GM04503 (cell line): ENCODE results near the gene SNX18.
"Not testable (repeated sequence)": the region's sequence is repeated elsewhere in the genome, so short reads cannot be mapped to it uniquely, and the experiment has no call there.

ENCODE experiments used
- DNase-seq: peaks from one replicate; pipeline ENCODE4 v3.0.0-alpha.2; 2012; ENCODE audit warnings: low read depth

SNX18 gene

GRCh38 chr5:54517512-54518145 lies at the start of gene SNX18:
Gene SNX18 (plus strand): TSS chr5:54517759. CDS start chr5:54517953, 194 bp downstream.
- DNase-seq, result peak; percentile 47

- DNase-seq, result no peak
Observed at GRCh38 chr5:54469622-54470021, 47.9 kb upstream of the SNX18 start.

- peak; percentile 54 for DNase-seq
Observed at GRCh38 chr5:54470128-54470527, 47.4 kb upstream of the SNX18 start.

- peak; percentile 65 for DNase-seq
Observed at GRCh38 chr5:54470677-54471076, 46.9 kb upstream of the SNX18 start.

GRCh38 chr5:54471398-54471797 lies 46.2 kb upstream of the SNX18 start:
- DNase-seq, result no peak

- DNase-seq, result no peak
Observed at GRCh38 chr5:54476682-54477081, 40.9 kb upstream of the SNX18 start.

GRCh38 chr5:54477941-54478478 lies 39.5 kb upstream of the SNX18 start:
- no peak for DNase-seq

- no peak for DNase-seq
Observed at GRCh38 chr5:54480296-54480695, 37.3 kb upstream of the SNX18 start.

- no peak for DNase-seq
Observed at GRCh38 chr5:54484219-54484894, 33.2 kb upstream of the SNX18 start.

GRCh38 chr5:54485659-54486058 lies 31.9 kb upstream of the SNX18 start:
- not testable (repeated sequence) for DNase-seq

- not testable (repeated sequence) for DNase-seq
Observed at GRCh38 chr5:54489648-54489979, 27.9 kb upstream of the SNX18 start.

- DNase-seq, result no peak
Observed at GRCh38 chr5:54491326-54491725, 26.2 kb upstream of the SNX18 start.

- DNase-seq, result no peak
Observed at GRCh38 chr5:54492178-54492577, 25.4 kb upstream of the SNX18 start.

- DNase-seq, result no peak
Observed at GRCh38 chr5:54495027-54495426, 22.5 kb upstream of the SNX18 start.

GRCh38 chr5:54514291-54514690 lies 3.3 kb upstream of the SNX18 start:
- DNase-seq, result no peak

GRCh38 chr5:54514841-54515432 lies 2.6 kb upstream of the SNX18 start:
- peak; percentile 69 for DNase-seq

- DNase-seq, result no peak
Observed at GRCh38 chr5:54515634-54516033, 1.9 kb upstream of the SNX18 start.

- no peak for DNase-seq
Observed at GRCh38 chr5:54516051-54516655, 1.4 kb upstream of the SNX18 start.

- DNase-seq, result no peak
Observed at GRCh38 chr5:54517174-54517511, 416 bp upstream of the SNX18 start.

- DNase-seq, result no peak
Observed at GRCh38 chr5:54518146-54518817, 723 bp downstream of the SNX18 start.

- DNase-seq, result no peak
Observed at GRCh38 chr5:54518818-54519508, 1.4 kb downstream of the SNX18 start.

GRCh38 chr5:54519509-54519876 lies 1.9 kb downstream of the SNX18 start:
- no peak for DNase-seq
